Hepatocyte (in vitro differentiated cells): Measurements from ENCODE around the gene NSUN2. TPM values are rescaled to one million over a fixed set of nuclear protein-coding genes. Genes with fewer than 3 reads are reported as not detected.
"Not testable (repeated sequence)": the region's sequence is repeated elsewhere in the genome, so short reads cannot be mapped to it uniquely, and the experiment has no call there.

Experiments
- DNase-seq: peaks from one replicate; pipeline ENCODE4 v3.0.0-alpha.2; 2016; ENCODE audit warnings: low spot score
- H2AFZ ChIP-seq: fragments of 200-600 bp; sonication (generic); 2 replicates; pipeline ENCODE4 v1.6.0; 2016; ENCODE audit warnings: antibody characterized with exemption, mild to moderate bottlenecking
- H3K27ac ChIP-seq: fragments of 200-600 bp; sonication (generic); 2 replicates; pipeline ENCODE4 v1.5.1; 2016; ENCODE audit warnings: mild to moderate bottlenecking
- H3K27me3 ChIP-seq: fragments of 200-600 bp; sonication (generic); 2 replicates; pipeline ENCODE4 v1.6.1; 2016
- H3K36me3 ChIP-seq: fragments of 200-600 bp; sonication (generic); replicated peaks from 2 replicates; pipeline ENCODE4 v1.5.1; 2016; ENCODE audit warnings: low read depth; ENCODE audit not compliant: insufficient read depth
- H3K4me1 ChIP-seq: fragments of 200-600 bp; sonication (generic); 2 replicates; pipeline ENCODE4 v1.5.1; 2016; ENCODE audit warnings: mild to moderate bottlenecking, moderate library complexity; ENCODE audit not compliant: insufficient read depth
- H3K4me2 ChIP-seq: fragments of 200-600 bp; sonication (generic); 2 replicates; pipeline ENCODE4 v1.6.0; 2016
- H3K4me3 ChIP-seq: fragments of 200-600 bp; sonication (generic); 2 replicates; pipeline ENCODE4 v1.5.1; 2016; ENCODE audit warnings: mild to moderate bottlenecking
- H3K79me2 ChIP-seq: fragments of 200-600 bp; sonication (generic); 2 replicates; pipeline ENCODE4 v1.6.0; 2017; ENCODE audit warnings: mild to moderate bottlenecking
- H3K9me2 ChIP-seq: fragments of 200-600 bp; sonication (generic); replicated peaks from 2 replicates; pipeline ENCODE4 v1.6.0; 2017; ENCODE audit warnings: mild to moderate bottlenecking; ENCODE audit not compliant: insufficient read depth
- H3K9me3 ChIP-seq: fragments of 200-600 bp; sonication (generic); 2 replicates; pipeline ENCODE4 v1.5.1; 2016; ENCODE audit warnings: low read depth, mild to moderate bottlenecking
- H4K20me1 ChIP-seq: fragments of 200-600 bp; sonication (generic); 2 replicates; pipeline ENCODE4 v1.6.0; 2016; ENCODE audit warnings: mild to moderate bottlenecking; ENCODE audit not compliant: insufficient read depth, poor library complexity, severe bottlenecking
- EZH2 ChIP-seq: fragments of 200-600 bp; sonication (generic); IDR thresholded peaks from 2 replicates; pipeline ENCODE4 v1.6.1; 2016; ENCODE audit warnings: antibody characterized with exemption, mild to moderate bottlenecking, borderline replicate concordance
- EZH2phosphoT487 ChIP-seq: fragments of 200-600 bp; sonication (generic); IDR thresholded peaks from one replicate; pipeline ENCODE4 v1.6.1; 2018; ENCODE audit warnings: antibody characterized with exemption, mild to moderate bottlenecking, low read depth, moderate library complexity; ENCODE audit not compliant: unreplicated experiment, severe bottlenecking
- WGBS: methylation state at CpG from one replicate; pipeline ENCODE4 v1.1.6; 2016; ENCODE audit warnings: low lambda C conversion rate; ENCODE audit errors: missing lambda C conversion rate; 5-methylcytosine and 5-hydroxymethylcytosine counted together
- polyA plus RNA-seq: library from polyadenylated mRNA; unstranded; fragments of >200 nt; fragmentation: Nextera tagmentation; extraction: Ambion mirVana; gene quantifications from 2 replicates; pipeline ENCODE4 v1.2.1, GENCODE V29; 2016
- total RNA-seq: library from RNA; depleted of rRNA; stranded (reverse); fragments of >200 nt; gene quantifications from 2 replicates; pipeline ENCODE4 v1.2.3, GENCODE V29; 2014
- TF ChIP-seq, protein P1 (sequence below): fragments of 200-600 bp; sonication (generic); IDR thresholded peaks from 2 replicates; pipeline ENCODE4 v1.5.1; 2016; ENCODE audit warnings: antibody characterized with exemption, mild to moderate bottlenecking; ENCODE audit not compliant: poor library complexity

NSUN2 gene
- total and polyA plus RNA-seq, 2 experiments from 2014 or later: 34.8 to 43.0 TPM

DNA sequence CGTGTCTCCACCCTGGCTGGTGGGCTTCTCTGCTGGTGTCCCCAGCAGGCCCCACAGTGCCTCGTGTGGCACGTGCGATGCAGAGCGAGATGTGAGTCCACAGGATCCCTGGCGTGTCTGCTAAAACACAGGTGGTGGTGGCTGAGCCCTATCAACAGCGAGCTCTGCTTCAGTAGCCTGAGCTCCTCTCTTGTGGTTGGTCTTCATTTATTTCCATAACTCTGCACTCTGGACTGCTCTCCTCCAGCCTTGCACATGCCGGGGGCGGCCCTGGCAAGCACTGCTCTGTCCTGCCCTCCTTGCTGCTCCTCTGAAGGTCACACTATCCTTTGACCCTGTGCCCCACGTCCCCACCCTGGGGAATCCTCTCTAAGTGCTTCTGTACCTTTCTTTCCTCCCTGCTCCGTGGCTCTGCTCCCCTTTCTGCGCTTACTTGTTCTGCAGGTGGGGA, 59.2 kb downstream of the NSUN2 start:
- Histone ChIP-seq H2AFZ (no peak overlapping the region), H3K4me1 (no peaks in the 10 kb centered on the region), H3K4me3 (no peak overlapping the region), H3K9me3 (no peaks in the 10 kb centered on the region), H3K27me3 (no peaks in the 10 kb centered on the region), H3K36me3 (no peaks in the 10 kb centered on the region), H3K27ac (no peak overlapping the region), H4K20me1 (no peaks in the 10 kb centered on the region), H3K9me2 (no peaks in the 10 kb centered on the region), H3K4me2 (no peak overlapping the region), H3K79me2 (no peaks in the 10 kb centered on the region)
- DNase-seq: no peak
- no peak for TF ChIP-seq EZH2
- TF ChIP-seq, protein P1, sequence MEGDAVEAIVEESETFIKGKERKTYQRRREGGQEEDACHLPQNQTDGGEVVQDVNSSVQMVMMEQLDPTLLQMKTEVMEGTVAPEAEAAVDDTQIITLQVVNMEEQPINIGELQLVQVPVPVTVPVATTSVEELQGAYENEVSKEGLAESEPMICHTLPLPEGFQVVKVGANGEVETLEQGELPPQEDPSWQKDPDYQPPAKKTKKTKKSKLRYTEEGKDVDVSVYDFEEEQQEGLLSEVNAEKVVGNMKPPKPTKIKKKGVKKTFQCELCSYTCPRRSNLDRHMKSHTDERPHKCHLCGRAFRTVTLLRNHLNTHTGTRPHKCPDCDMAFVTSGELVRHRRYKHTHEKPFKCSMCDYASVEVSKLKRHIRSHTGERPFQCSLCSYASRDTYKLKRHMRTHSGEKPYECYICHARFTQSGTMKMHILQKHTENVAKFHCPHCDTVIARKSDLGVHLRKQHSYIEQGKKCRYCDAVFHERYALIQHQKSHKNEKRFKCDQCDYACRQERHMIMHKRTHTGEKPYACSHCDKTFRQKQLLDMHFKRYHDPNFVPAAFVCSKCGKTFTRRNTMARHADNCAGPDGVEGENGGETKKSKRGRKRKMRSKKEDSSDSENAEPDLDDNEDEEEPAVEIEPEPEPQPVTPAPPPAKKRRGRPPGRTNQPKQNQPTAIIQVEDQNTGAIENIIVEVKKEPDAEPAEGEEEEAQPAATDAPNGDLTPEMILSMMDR: no peak
- TF ChIP-seq EZH2phosphoT487: no peak
- 66% methylated on average over 12 of the region's 12 CpGs for WGBS

DNA sequence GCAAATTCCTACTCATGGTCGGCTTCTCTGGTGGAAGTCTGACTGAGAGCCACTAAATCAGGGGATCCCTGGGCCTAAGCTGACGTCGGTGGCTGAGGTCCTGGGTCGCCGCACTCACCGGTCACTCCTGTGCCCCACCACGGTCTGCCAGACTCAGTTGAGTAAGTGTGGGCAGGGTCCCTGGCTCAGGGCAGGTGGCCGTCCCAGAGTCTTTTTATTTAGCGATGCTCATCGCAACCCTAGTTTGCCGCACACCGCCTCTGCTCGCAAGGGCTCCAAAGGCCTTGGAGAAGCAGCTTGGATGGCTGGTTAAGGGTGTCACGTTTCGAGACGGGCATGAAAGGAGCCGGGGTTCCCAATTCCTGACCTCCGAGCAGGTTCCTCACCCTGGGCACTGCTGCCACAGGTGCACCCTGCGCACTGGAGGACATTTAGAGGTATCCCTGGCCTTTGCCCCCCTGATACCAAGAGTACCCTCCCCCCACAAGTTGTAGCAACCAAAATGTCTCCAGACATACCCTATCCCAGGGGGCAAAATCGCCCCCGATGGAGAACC, 59.9 kb downstream of the NSUN2 start:
- Histone ChIP-seq H3K9me2 (no peaks in the 10 kb centered on the region), H3K4me2 (no peak overlapping the region), H3K36me3 (no peaks in the 10 kb centered on the region), H3K9me3 (no peaks in the 10 kb centered on the region), H3K4me1 (no peaks in the 10 kb centered on the region), H4K20me1 (no peaks in the 10 kb centered on the region), H3K79me2 (no peaks in the 10 kb centered on the region), H3K27ac (no peak overlapping the region), H3K4me3 (no peak overlapping the region), H2AFZ (no peak overlapping the region), H3K27me3 (no peaks in the 10 kb centered on the region)
- DNase-seq: no peak
- 92% methylated on average over 21 of the region's 21 CpGs for WGBS
- TF ChIP-seq, protein P1: no peak
- TF ChIP-seq EZH2 (no peak), EZH2phosphoT487 (no peak)

DNA sequence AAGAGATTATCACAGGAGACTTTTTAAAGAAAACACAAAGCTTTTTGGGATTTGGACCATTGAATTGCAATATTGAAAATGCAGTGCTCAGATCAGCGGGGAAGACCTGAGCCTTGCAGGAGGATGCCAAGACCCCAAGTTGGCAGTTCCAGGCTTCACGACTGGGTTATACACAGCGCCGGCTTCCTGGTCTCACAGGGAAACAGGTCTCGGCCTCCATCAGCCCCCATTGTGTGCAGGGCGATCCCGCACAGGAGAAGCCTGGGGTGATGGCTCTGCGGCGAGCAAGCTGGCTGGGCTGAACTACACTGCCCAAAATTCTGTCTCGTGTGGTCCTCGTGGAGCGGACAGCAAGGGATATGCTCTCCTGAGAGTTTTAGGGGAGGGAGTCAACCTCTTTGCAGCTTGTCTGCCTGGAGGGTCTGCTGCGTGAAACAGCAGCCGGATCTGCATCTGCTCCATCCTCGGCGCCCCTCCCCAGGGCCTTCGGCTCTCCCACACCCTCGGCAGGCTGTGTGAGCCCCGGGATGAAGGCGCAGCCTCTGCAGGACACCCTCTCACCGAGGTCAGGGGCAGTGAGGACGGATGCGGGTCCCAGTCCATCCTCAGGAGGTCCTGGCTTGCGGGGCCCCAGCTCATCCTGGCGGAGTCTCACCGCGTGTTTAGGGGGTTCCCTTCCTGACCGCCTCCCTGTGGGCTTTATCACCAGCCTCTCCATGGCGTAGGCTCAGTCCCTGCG, 60.6 kb downstream of the NSUN2 start:
- no peak for DNase-seq

DNA sequence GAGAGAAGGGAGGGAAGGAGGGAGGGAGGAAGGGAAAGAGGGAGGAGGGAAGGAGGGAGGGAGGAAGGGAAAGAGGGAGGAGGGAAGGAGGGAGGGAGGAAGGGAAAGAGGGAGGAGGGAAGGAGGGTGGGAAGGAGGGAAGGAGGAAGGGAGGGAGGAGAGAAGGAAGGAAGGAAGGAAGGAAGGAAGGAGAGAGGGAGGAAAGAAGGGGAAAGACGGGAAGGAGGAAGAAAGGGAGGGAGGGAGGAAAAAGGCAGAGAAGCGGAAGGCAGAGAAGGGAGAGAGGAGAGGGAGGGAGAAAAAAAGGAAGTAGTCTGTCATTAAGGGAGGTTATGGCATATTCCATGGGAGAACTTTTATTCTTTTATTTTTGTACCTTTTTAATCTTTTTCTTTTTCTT, 61.2 kb downstream of the NSUN2 start:
- H4K20me1 ChIP-seq, H3K36me3 ChIP-seq, H3K4me1 ChIP-seq, H3K9me2 ChIP-seq, H3K4me2 ChIP-seq, H3K9me3 ChIP-seq, H3K27ac ChIP-seq, H3K79me2 ChIP-seq, H3K4me3 ChIP-seq, DNase-seq, H3K27me3 ChIP-seq, H2AFZ ChIP-seq: not testable (repeated sequence)
- 75% methylated on average over 2 of the region's 2 CpGs for WGBS

More for the DNA sequence above, 60.6 kb downstream of the NSUN2 start:
- Histone ChIP-seq H3K36me3 (no peaks in the 10 kb centered on the region), H3K27ac (no peak overlapping the region), H3K9me3 (no peaks in the 10 kb centered on the region), H3K27me3 (no peaks in the 10 kb centered on the region), H3K4me1 (no peaks in the 10 kb centered on the region), H3K79me2 (no peaks in the 10 kb centered on the region), H2AFZ (no peak overlapping the region), H3K4me2 (no peak overlapping the region), H3K9me2 (no peaks in the 10 kb centered on the region), H3K4me3 (no peak overlapping the region), H4K20me1 (no peaks in the 10 kb centered on the region)
- 93% methylated on average over 30 of the region's 30 CpGs for WGBS
- TF ChIP-seq EZH2: no peak
- TF ChIP-seq, protein P1: no peak
- TF ChIP-seq EZH2phosphoT487: no peak
